ENCODE results near the gene CLECL1. TPM values are rescaled to one million over a fixed set of nuclear protein-coding genes. Genes with fewer than 3 reads are reported as not detected.

CLECL1 gene
- total and polyA plus RNA-seq, 2 experiments from 2014 or later, result not detected

DNA sequence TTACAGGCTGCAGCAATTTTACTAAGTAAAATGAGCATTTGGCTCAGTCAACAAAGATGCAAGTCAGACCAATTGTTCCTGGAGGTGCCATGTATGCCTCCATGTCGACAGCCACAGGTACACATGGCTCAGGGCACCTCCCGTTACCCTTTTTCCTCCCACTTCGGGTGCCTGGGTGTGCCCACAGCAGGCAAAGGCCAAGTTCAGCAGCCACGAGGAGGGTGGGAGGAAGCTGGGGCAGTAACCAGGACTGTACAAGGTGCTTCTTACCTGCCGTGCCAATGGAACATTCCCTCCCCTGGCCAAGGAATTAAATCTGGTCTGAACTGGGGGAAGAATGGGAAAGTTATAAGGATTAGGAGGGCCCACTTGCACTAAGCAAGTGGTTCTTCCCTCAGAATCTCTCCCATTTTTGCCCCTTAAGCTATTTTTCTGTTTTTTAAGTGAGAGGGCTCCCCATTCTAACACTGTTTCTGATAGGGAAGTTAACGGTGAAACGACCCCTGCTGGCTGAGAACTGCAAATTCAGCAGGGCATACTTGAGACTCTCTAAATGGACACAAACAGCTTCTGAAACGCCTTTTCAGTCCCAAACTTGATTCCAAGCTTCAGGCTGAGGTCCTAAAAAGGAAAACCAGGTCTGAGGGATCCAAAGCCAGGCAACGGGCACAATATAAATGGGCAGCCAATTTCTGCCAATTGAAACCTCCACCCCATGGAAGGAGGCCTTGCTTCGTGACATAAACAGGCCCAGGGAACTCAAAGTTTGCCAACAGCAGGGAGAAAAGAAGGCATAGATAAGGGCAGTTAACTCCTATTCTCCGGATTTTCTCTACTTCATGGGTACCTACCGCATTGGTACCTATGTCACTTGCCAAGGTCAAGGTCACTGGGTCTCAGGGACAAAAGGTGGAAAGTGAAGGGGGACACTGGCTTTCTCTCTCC is 24.8 kb downstream of the CLECL1 start:
- H3K36me3 ChIP-seq (ENCODE audit: insufficient read depth), result no peaks in the 10 kb centered on the region
- H3K4me1 Mint-ChIP-seq, result peaks cover 10% of the 10 kb centered on the region
- H3K4me3 Mint-ChIP-seq, result no peak overlapping the region
- no peak overlapping the region for H3K27ac ChIP-seq (ENCODE audit: low read depth)
- H3K9me3 Mint-ChIP-seq, result peaks cover 16% of the 10 kb centered on the region; the same call in 2 of the 3 replicates
- DNase-seq (ENCODE audit: low spot score) (peak; percentile 85), ATAC-seq (peak; percentile 89)
- no peaks in the 10 kb centered on the region for H3K36me3 Mint-ChIP-seq (ENCODE audit: low read depth)
- H3K4me2 ChIP-seq, result no peak overlapping the region
- no peak for TF ChIP-seq EZH2 (IDR thresholded peaks at IDR 0.05; ENCODE audit: low read depth, unreplicated experiment)
- TF ChIP-seq, protein P1, sequence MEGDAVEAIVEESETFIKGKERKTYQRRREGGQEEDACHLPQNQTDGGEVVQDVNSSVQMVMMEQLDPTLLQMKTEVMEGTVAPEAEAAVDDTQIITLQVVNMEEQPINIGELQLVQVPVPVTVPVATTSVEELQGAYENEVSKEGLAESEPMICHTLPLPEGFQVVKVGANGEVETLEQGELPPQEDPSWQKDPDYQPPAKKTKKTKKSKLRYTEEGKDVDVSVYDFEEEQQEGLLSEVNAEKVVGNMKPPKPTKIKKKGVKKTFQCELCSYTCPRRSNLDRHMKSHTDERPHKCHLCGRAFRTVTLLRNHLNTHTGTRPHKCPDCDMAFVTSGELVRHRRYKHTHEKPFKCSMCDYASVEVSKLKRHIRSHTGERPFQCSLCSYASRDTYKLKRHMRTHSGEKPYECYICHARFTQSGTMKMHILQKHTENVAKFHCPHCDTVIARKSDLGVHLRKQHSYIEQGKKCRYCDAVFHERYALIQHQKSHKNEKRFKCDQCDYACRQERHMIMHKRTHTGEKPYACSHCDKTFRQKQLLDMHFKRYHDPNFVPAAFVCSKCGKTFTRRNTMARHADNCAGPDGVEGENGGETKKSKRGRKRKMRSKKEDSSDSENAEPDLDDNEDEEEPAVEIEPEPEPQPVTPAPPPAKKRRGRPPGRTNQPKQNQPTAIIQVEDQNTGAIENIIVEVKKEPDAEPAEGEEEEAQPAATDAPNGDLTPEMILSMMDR (conservative IDR thresholded peaks at IDR 0.05; ENCODE audit: low read depth in 2 of 2), result peak; percentile 78 to 93
- no peaks in the 10 kb centered on the region for H4K20me1 ChIP-seq (replicated peaks; ENCODE audit: insufficient read depth)
- H3K79me2 ChIP-seq (replicated peaks; ENCODE audit: insufficient read depth), result no peaks in the 10 kb centered on the region
- H3K27ac Mint-ChIP-seq, result no peak overlapping the region
- H3F3A ChIP-seq (replicated peaks; ENCODE audit: low read depth), result no peaks in the 10 kb centered on the region
- peaks cover 3% of the 10 kb centered on the region for H3K27me3 Mint-ChIP-seq (ENCODE audit: insufficient read depth, low read depth, poor library complexity)
- H3K4me1 ChIP-seq (ENCODE audit: insufficient read depth), result peaks cover 6% of the 10 kb centered on the region; the same call in 1 of the 2 replicates
- peak overlapping the region; percentile 84 for H2AFZ ChIP-seq
- H3K9me2 ChIP-seq (ENCODE audit: insufficient read depth), result no peaks in the 10 kb centered on the region; the same call in 1 of the 2 replicates
- no peaks in the 10 kb centered on the region for H3K27me3 ChIP-seq (ENCODE audit: insufficient read depth)
- H3K4me3 ChIP-seq, result no peak overlapping the region

DNA sequence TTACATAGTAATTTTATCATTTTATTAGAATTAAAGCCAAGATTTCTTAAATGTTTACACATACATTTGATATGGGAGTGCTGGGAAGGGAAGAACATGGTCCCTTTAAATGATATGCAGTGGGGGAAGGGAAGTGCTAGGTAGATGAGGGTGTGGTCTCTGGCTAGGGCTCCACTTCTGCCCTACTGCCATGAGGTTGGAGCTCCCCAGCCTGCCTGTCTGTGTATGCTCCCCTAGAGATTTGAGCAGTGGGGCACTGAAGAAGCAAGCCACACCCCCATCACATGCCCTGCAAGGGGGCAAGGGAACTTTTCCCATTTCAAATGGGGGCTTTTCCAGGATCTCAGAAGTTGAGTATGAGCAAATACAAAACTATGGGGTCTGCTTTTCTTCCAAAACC is 25.5 kb downstream of the CLECL1 start:
- Histone ChIP-seq H3F3A (replicated peaks; ENCODE audit: low read depth) (no peaks in the 10 kb centered on the region), H3K4me3 (no peak overlapping the region), H3K79me2 (replicated peaks; ENCODE audit: insufficient read depth) (no peaks in the 10 kb centered on the region), H3K27me3 (ENCODE audit: insufficient read depth) (no peaks in the 10 kb centered on the region), H3K4me1 (ENCODE audit: insufficient read depth) (peaks cover 6% of the 10 kb centered on the region; the same call in 1 of the 2 replicates), H3K4me2 (no peak overlapping the region), H2AFZ (peak overlapping the region; percentile 84), H3K9me2 (ENCODE audit: insufficient read depth) (no peaks in the 10 kb centered on the region; the same call in 1 of the 2 replicates), H3K27ac (ENCODE audit: low read depth) (no peak overlapping the region), H4K20me1 (replicated peaks; ENCODE audit: insufficient read depth) (no peaks in the 10 kb centered on the region), H3K36me3 (ENCODE audit: insufficient read depth) (no peaks in the 10 kb centered on the region)
- Mint-ChIP-seq H3K27ac (no peak overlapping the region), H3K4me1 (peaks cover 10% of the 10 kb centered on the region), H3K27me3 (ENCODE audit: insufficient read depth, low read depth, poor library complexity) (peaks cover 3% of the 10 kb centered on the region), H3K36me3 (ENCODE audit: low read depth) (no peaks in the 10 kb centered on the region), H3K4me3 (no peak overlapping the region), H3K9me3 (peaks cover 21% of the 10 kb centered on the region)
- no peak for DNase-seq (ENCODE audit: low spot score)
- peak; percentile 30; the same call in 2 of the 3 replicates for ATAC-seq
- no peak for TF ChIP-seq NANOG (IDR thresholded peaks at IDR 0.05; ENCODE audit: borderline replicate concordance)
- TF ChIP-seq STAT1 (IDR thresholded peaks at IDR 0.05; ENCODE audit: unreplicated experiment), result no peak
- TF ChIP-seq, protein P2, sequence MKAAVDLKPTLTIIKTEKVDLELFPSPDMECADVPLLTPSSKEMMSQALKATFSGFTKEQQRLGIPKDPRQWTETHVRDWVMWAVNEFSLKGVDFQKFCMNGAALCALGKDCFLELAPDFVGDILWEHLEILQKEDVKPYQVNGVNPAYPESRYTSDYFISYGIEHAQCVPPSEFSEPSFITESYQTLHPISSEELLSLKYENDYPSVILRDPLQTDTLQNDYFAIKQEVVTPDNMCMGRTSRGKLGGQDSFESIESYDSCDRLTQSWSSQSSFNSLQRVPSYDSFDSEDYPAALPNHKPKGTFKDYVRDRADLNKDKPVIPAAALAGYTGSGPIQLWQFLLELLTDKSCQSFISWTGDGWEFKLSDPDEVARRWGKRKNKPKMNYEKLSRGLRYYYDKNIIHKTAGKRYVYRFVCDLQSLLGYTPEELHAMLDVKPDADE (IDR thresholded peaks at IDR 0.05), result no peak
- no peak for TF ChIP-seq EZH2phosphoT487 (IDR thresholded peaks at IDR 0.05; ENCODE audit: unreplicated experiment)
- TF ChIP-seq, protein P1 (conservative IDR thresholded peaks at IDR 0.05; ENCODE audit: low read depth in 2 of 2), result no peak
- TF ChIP-seq POLR2AphosphoS5 (IDR thresholded peaks at IDR 0.05; ENCODE audit: low read depth), result no peak
- no peak for TF ChIP-seq ZNF114 (CRISPR knock-in tag; IDR thresholded peaks at IDR 0.05)
- no peak for TF ChIP-seq EZH2 (IDR thresholded peaks at IDR 0.05; ENCODE audit: low read depth, unreplicated experiment)
- no peak for TF ChIP-seq JUNB (IDR thresholded peaks at IDR 0.05; ENCODE audit: unreplicated experiment)

All from GM23338 (cell line).